Stimulated activated naive B cell treated with anti-CD40 and anti-IgM and Interleukin-4, amounts not matched to agents 10 μg/mL and 1 μg/mL and 100 μg/mL, for 72 hours (primary cell): ENCODE results near the gene GARIN1A.

ENCODE experiments used
- ATAC-seq, 2 donors: fragments of 150-1000 bp; cut with Tn5 transposase; replicated peaks; 2 replicates each; pipeline ENCODE4 v1.10.0; 2021; ENCODE audit warnings: moderate library complexity in 1 of 2
- DNase-seq: peaks from one replicate; pipeline ENCODE4 v3.0.0; 2021
- H3K27ac Mint-ChIP-seq: one replicate; pipeline ENCODE4 v1.8.0; 2022; ENCODE audit warnings: mild to moderate bottlenecking, mixed read lengths
- H3K27me3 Mint-ChIP-seq, 2 donors: one replicate each; pipeline ENCODE4 v1.8.0; 2022; ENCODE audit warnings: mixed read lengths in 2 of 2
- H3K36me3 Mint-ChIP-seq, 2 donors: one replicate each; pipeline ENCODE4 v1.8.0; 2022; ENCODE audit warnings: mixed read lengths in 2 of 2, mild to moderate bottlenecking in 1 of 2
- H3K4me1 Mint-ChIP-seq, 2 donors: one replicate each; pipeline ENCODE4 v1.8.0; 2022; ENCODE audit warnings: mixed read lengths in 2 of 2, mild to moderate bottlenecking in 1 of 2
- H3K4me3 Mint-ChIP-seq, 2 donors: one replicate each; pipeline ENCODE4 v1.8.0; 2022; ENCODE audit warnings: mild to moderate bottlenecking in 2 of 2, mixed read lengths in 2 of 2, moderate library complexity in 1 of 2
- H3K9me3 Mint-ChIP-seq, 2 donors: one replicate each; pipeline ENCODE4 v1.8.0; 2022; ENCODE audit warnings: mixed read lengths in 2 of 2, mild to moderate bottlenecking in 1 of 2

Gene GARIN1A

DNA sequence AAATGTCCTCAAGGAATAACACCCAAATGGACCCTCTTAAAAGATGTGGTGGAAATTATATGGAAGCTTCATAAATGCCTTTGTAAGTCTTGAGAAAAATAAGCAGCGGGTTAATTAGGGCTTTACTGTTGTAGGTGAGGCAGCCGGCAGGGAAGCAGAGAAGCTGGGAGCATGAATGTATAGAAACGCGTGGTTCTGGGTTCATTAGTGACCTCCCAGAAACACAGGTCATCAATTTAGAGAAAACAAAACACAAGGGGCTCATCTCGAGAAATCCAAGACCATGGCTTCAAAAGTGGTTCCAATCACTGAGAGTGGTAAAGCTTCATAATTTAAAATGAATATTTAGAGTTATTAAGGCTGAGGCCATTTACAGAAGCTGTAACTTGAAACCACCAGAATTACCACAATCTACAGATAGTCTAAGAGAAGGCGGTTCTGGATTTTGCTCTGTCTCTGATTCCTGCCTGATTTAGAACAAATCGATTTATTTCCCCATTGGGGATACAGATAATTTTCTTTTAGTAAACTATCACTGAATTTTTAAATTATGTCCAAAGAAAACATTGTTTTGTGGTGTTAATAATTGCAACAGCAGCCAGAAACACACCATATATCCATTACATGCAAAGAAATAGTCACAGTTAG is 20.7 kb downstream of the GARIN1A start:
- no peak overlapping the region for H3K4me3 Mint-ChIP-seq
- H3K4me1 Mint-ChIP-seq = peaks cover 4 to 9% of the 10 kb centered on the region in 2 donors
- no peaks in the 10 kb centered on the region for H3K9me3 Mint-ChIP-seq
- H3K27ac Mint-ChIP-seq = no peak overlapping the region
- H3K36me3 Mint-ChIP-seq = no peaks in the 10 kb centered on the region
- no peak for DNase-seq
- peaks cover 15 to 23% of the 10 kb centered on the region in 2 donors for H3K27me3 Mint-ChIP-seq
- ATAC-seq = no peak

DNA sequence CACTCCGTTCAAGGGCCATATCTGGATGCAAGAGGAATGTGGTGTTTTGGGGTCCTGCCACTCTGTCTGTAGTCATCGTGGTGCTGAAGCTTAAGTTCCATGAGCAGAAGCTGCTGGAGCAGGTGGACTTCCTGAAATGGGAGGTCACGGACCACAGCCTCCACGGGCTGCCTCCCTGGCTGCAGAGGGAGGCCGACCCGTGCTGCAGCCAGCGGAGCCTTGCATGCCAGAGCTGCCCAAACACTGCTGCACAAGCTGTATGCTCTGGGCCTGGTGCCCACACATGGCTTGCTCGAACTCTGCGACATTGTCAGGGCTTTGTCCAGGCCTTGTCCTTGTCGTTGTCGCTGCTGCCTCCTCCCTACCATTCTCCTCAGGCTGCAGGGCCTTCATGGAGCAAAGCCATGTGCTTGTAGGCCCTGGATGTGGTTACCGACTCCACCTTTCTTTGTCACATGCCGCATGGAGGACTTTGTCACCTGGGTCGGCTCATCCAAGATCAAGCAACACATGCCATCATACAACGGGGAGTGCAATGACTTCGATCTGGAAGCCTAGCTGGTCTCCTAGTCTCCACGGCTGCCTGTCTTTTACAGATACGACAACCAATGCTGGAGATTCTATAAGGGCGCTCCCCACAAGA is 21.4 kb downstream of the GARIN1A start:
- Mint-ChIP-seq H3K4me3 (no peak overlapping the region), H3K27ac (no peak overlapping the region), H3K27me3 (peaks cover 22 to 31% of the 10 kb centered on the region in 2 donors), H3K9me3 (no peaks in the 10 kb centered on the region), H3K36me3 (no peaks in the 10 kb centered on the region), H3K4me1 (peaks cover 7 to 13% of the 10 kb centered on the region in 2 donors)
- no peak for ATAC-seq
- no peak for DNase-seq

DNA sequence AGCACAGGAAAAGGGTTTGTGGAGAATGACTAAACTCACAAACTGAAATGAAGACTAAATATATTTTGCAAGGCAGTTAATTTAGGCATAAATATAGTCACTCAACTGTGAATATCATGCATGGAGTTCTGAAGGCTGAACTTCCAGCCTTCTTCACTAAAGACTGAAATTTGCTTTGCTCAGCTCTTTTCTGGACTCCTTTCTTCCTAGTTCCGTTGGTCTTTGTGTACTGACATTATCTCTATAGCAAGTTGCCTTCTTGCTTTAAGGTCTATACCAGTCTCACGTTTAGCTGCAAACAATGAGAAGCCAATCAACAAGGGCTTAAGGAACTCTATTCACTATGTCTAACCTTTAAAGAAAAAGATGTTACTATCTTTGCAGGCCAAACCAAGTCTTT is 22.6 kb downstream of the GARIN1A start:
- no peaks in the 10 kb centered on the region for H3K9me3 Mint-ChIP-seq
- H3K4me1 Mint-ChIP-seq = peaks cover 7 to 13% of the 10 kb centered on the region in 2 donors
- H3K27ac Mint-ChIP-seq = no peak overlapping the region
- no peaks in the 10 kb centered on the region for H3K36me3 Mint-ChIP-seq
- no peak overlapping the region for H3K4me3 Mint-ChIP-seq
- ATAC-seq (no peak), DNase-seq (no peak)
- H3K27me3 Mint-ChIP-seq = peaks cover 27 to 37% of the 10 kb centered on the region in 2 donors

GRCh38 chr7:128697302-128697905 is 25.3 kb downstream of the GARIN1A start:
- peaks cover 0 to 2% of the 10 kb centered on the region in 2 donors for H3K9me3 Mint-ChIP-seq
- H3K36me3 Mint-ChIP-seq = no peaks in the 10 kb centered on the region
- ATAC-seq (peak; percentile 95 to 96), DNase-seq (peak; percentile 56)
- peak overlapping the region; percentile 86 for H3K27ac Mint-ChIP-seq
- peaks cover 42 to 58% of the 10 kb centered on the region in 2 donors for H3K27me3 Mint-ChIP-seq
- peak overlapping the region; percentile 91 for H3K4me3 Mint-ChIP-seq
- peaks cover 7 to 13% of the 10 kb centered on the region in 2 donors for H3K4me1 Mint-ChIP-seq

DNA sequence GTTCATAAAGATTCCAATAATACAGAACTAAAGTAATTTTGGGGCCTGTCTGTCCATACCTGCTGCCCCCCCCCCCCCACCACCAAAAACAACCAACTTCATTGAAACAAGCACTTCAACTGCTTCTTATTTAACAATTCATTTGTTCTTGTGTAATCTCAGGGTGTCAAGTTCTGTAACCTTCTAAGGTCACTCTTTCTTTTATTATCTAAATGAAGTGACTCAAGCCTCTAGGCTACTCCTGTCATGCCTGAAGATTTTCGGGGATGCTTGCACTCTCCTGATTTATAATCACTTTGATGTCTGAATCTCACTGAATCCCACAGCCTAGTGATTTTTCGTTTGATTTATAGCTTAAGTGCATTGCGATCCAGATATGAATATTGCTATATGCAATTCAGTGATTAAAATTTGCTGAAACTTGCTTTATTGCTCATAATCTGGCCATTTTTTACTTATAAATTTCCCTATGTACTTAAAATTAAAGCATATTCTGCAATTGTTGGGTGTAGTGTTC is 27.2 kb downstream of the GARIN1A start:
- Mint-ChIP-seq H3K27me3 (peaks cover 41 to 53% of the 10 kb centered on the region in 2 donors), H3K4me3 (no peak overlapping the region), H3K36me3 (no peaks in the 10 kb centered on the region), H3K27ac (no peak overlapping the region), H3K9me3 (peaks cover 0 to 2% of the 10 kb centered on the region in 2 donors), H3K4me1 (peaks cover 7 to 13% of the 10 kb centered on the region in 2 donors)
- ATAC-seq (no peak), DNase-seq (no peak)

DNA sequence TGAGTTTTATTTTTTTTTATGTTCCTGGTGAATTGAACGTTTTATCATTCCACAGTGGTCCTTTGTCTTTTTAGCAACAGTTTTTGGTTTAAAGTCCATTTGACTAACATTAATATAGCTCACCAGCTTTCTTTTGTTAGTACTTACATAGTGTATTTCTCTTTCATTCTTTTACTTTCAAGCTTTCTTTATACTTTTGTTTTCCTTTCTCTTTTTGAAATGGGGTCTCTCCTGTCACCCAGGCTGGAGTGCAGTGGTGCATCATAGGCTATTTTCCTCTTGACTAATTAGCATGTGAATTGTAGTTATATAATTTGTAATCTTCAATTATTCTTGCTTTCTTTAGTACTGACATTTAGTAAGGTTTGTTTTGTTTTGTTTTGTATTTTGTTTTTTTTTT is 27.8 kb downstream of the GARIN1A start:
- Mint-ChIP-seq H3K27me3 (peaks cover 41 to 53% of the 10 kb centered on the region in 2 donors), H3K9me3 (peaks cover 0 to 2% of the 10 kb centered on the region in 2 donors), H3K27ac (no peak overlapping the region), H3K36me3 (no peaks in the 10 kb centered on the region), H3K4me3 (no peak overlapping the region), H3K4me1 (peaks cover 7 to 13% of the 10 kb centered on the region in 2 donors)
- no peak for ATAC-seq
- DNase-seq = no peak

DNA sequence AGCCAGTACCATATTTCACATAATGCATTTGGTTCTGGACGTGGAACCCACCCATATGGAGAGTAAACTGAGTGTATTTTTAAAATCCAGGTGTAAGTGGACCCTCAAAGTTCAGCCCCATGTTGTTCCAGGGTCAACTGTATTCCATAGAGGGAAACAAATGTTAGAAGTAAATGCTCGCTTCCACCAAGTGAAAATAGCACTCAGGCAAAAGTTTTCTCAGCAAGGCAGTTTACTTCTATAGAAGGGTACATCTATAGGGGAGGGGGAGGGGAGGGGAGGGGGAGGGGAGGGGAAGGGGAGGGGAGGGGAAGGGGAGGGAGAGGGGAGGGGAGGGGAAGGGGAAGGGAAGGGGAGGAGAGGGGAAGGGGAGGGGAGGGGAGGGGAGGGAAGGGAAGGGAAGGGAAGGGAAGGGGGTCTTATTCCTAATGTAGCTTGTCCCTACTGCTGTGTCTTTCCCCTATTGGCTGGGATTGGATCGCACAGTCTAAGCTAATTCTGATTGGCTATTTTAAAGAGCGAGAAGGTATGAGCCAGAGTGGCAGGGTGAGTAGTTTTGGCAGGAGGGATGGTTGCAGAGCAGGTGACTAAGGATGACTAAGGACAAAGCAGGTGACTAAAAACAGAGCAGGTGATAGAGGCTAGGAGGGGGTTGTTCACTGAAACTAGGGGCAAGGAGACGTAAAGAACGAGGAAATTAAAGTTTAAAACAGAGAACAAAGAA is 29.1 kb downstream of the GARIN1A start:
- H3K9me3 Mint-ChIP-seq = peaks cover 0 to 2% of the 10 kb centered on the region in 2 donors
- H3K4me1 Mint-ChIP-seq = peaks cover 9 to 13% of the 10 kb centered on the region in 2 donors
- H3K36me3 Mint-ChIP-seq = no peaks in the 10 kb centered on the region
- H3K27ac Mint-ChIP-seq = no peak overlapping the region
- DNase-seq = no peak
- ATAC-seq = no peak
- no peak overlapping the region for H3K4me3 Mint-ChIP-seq
- H3K27me3 Mint-ChIP-seq = peaks cover 40 to 50% of the 10 kb centered on the region in 2 donors

DNA sequence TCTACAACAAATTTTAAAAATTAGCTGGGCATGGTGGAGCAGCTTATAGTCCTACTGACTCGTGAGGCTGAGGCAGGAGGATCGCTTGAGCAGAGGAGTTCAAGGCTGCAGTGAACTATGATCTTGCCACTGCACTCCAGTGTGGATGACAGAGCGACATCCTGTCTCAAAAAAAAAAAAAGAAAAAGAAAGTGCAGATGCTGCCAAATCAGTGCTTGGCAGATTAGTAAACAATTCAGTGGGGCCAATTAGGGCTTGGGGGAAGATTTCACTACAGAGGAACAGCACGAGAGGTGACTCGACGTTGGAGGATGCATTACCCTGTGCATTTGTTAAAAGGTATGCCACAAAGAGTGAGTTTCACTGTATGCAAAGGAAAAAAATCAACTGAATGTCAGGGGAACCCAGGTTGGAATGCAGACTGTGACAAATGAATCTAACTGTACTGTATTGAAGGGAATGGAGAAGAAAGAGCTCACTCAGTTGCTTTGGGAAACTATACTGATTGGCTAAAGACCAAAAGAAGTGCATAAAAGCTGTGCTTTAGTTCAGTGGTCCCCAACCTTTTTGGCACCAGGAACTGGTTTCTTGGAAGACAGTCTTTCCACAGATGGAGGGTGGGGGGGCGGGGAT is 31.6 kb downstream of the GARIN1A start:
- H3K9me3 Mint-ChIP-seq = peaks cover 0 to 2% of the 10 kb centered on the region in 2 donors
- no peak for ATAC-seq
- H3K4me3 Mint-ChIP-seq = no peak overlapping the region

DNA sequence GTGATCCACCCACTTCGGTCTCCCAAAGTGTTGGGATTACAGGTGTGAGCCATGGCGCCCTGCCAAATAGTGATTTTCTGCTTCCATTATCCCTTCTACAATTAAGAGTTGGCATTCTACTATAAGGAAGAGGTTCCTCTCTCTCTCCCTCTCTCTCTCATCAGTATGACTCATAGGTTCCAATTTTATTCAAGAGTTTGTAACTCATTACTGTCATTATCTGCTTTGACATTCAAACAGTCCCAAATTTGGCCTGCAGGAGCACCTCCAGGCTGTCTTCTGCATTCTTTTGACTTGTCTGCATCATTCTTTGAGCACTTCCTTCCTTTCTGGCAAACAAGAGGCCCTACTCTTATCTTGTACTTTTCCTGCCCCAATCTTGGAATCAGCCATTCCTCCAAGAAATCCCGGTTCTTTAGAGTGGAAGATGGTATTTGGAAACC is 33.8 kb downstream of the GARIN1A start:
- Mint-ChIP-seq H3K36me3 (no peaks in the 10 kb centered on the region), H3K27ac (no peak overlapping the region), H3K9me3 (no peaks in the 10 kb centered on the region), H3K27me3 (peaks cover 9 to 17% of the 10 kb centered on the region in 2 donors), H3K4me1 (peaks cover 0 to 3% of the 10 kb centered on the region in 2 donors), H3K4me3 (no peak overlapping the region)
- peak in 1 of 2 donors; percentile 53 for ATAC-seq
- DNase-seq = no peak

More for the DNA sequence above, 31.6 kb downstream of the GARIN1A start:
- H3K4me1 Mint-ChIP-seq = peaks cover 0 to 3% of the 10 kb centered on the region in 2 donors
- peaks cover 22 to 25% of the 10 kb centered on the region in 2 donors for H3K27me3 Mint-ChIP-seq
- no peak overlapping the region for H3K27ac Mint-ChIP-seq
- DNase-seq = no peak
- no peaks in the 10 kb centered on the region for H3K36me3 Mint-ChIP-seq

DNA sequence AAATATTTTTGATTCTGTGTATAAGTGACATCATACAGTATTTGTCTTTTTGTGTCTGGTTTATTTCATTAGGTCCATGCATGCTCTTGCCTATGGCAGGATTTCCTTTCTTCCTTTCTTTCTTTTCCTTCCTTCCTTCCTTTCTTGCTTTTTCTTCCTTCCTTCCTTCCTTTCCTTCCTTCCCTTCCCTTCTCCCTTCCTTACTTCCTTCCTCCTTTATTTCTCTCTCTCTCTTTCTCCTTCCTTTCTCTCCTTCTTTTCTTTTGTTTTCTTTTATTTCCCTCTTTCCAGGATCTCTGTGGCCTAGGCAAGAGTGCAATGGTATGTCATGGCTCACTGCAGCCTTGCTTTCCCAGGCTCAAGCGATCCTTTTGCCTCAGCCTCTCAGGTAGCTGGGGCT is 35.7 kb downstream of the GARIN1A start:
- Mint-ChIP-seq H3K9me3 (no peaks in the 10 kb centered on the region), H3K36me3 (no peaks in the 10 kb centered on the region), H3K27me3 (peaks cover 5 to 9% of the 10 kb centered on the region in 2 donors), H3K27ac (no peak overlapping the region), H3K4me3 (no peak overlapping the region), H3K4me1 (peaks cover 0 to 3% of the 10 kb centered on the region in 2 donors)
- ATAC-seq (no peak), DNase-seq (no peak)

GRCh38 chr7:128708235-128708634 is 36.1 kb downstream of the GARIN1A start:
- Mint-ChIP-seq H3K27ac (no peak overlapping the region), H3K27me3 (peaks cover 5 to 9% of the 10 kb centered on the region in 2 donors), H3K36me3 (no peaks in the 10 kb centered on the region), H3K9me3 (peaks cover 0 to 3% of the 10 kb centered on the region in 2 donors), H3K4me3 (no peak overlapping the region), H3K4me1 (peaks cover 0 to 3% of the 10 kb centered on the region in 2 donors)
- DNase-seq (no peak), ATAC-seq (no peak)

DNA sequence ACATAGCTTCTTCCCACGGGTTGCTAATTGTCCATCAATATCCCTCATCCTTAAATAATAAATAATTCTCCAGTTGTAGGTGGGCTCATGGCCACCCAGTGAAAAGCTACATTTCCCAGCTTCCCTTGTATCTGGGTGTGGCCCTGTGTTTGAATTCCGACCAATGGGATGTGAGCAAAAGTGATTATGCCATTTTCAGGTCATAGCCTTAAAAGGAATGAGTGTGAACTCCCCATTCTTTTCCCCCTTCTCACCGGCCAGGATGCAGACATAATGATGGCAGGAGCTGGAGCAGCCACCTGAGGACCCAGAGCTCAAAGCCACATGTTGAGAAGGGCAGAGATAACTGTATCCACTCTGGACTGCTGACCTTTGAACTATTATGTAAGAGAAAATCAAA is 36.7 kb downstream of the GARIN1A start:
- ATAC-seq (no peak), DNase-seq (no peak)
- peaks cover under 1 to 9% of the 10 kb centered on the region in 2 donors for H3K27me3 Mint-ChIP-seq
- H3K4me1 Mint-ChIP-seq = peaks cover 0 to 3% of the 10 kb centered on the region in 2 donors
- H3K36me3 Mint-ChIP-seq = no peaks in the 10 kb centered on the region
- H3K4me3 Mint-ChIP-seq = no peak overlapping the region
- peaks cover 0 to 4% of the 10 kb centered on the region in 2 donors for H3K9me3 Mint-ChIP-seq
- H3K27ac Mint-ChIP-seq = no peak overlapping the region

DNA sequence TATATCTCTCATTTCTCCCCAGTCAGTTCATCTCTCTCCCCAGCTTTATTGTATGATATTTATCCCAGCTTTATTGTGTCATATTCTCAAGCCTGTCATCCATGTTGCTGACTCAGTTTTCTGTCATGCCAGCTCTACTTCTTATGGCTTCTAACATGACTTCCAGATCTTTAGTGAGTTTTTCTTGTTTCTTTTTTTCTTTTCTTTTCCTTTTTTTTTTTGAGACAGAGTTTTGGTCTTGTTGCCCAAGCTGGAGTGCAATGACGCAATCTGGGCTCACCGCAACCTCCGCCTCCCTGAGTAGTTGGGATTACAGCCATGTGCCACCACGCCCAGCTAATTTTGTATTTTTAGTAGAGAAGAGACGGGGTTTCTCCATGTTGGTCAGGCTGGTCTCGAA is 38.4 kb downstream of the GARIN1A start:
- H3K27ac Mint-ChIP-seq = no peak overlapping the region
- no peaks in the 10 kb centered on the region for H3K36me3 Mint-ChIP-seq
- ATAC-seq = no peak

More for the DNA sequence above, 38.4 kb downstream of the GARIN1A start:
- DNase-seq = no peak
- Mint-ChIP-seq H3K4me1 (peaks cover 0 to 3% of the 10 kb centered on the region in 2 donors), H3K27me3 (peaks cover 13 to 19% of the 10 kb centered on the region in 2 donors), H3K9me3 (peaks cover 0 to 4% of the 10 kb centered on the region in 2 donors), H3K4me3 (no peak overlapping the region)
